A673 (cell line): ENCODE measurements around the gene SERPINB10.

ENCODE experiments used
- EZH2 ChIP-seq: fragments of 200-600 bp; sonication (generic); IDR thresholded peaks from 2 replicates; pipeline ENCODE4 v1.6.1; 2017; ENCODE audit warnings: borderline replicate concordance, low read depth, mild to moderate bottlenecking, mixed read lengths, antibody characterized with exemption, low read length; ENCODE audit not compliant: poor library complexity, severe bottlenecking
- TF ChIP-seq, protein P1 (sequence below): fragments of 300-800, 200-600 bp; sonication (generic); conservative IDR thresholded peaks from 2 replicates; pipeline ENCODE4 v1.5.1; 2017; ENCODE audit warnings: low read depth, mild to moderate bottlenecking, antibody characterized with exemption, low read length, moderate library complexity, mixed read lengths

DNA sequence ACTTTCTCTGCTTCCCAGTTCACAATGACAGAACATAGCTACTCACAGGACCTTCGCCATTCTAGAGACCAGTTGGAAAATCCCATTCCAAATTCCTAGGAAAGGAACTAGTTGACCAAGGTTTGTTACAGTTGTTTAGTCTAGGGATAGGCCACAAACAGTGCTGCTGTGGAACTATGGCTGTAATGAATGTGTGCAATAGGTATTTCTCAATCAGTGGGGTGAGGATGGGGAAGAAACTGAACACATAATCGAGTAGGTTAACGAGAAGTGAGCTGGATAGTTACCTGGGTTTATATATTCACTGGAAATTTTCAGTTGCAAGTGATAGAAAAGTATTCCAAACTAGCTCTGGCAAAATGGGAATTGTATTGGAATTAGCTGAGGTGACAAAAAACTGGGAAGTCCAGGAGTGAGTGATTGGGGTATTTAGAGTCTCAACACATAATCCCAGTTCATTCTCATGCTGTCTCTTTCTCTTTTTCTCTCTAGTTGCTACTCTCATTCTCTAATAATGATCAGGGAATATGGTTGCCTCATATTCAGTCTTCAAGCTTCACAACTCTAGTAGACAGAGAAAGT is 23.1 kb downstream of the SERPINB10 start:
- TF ChIP-seq, protein P1, sequence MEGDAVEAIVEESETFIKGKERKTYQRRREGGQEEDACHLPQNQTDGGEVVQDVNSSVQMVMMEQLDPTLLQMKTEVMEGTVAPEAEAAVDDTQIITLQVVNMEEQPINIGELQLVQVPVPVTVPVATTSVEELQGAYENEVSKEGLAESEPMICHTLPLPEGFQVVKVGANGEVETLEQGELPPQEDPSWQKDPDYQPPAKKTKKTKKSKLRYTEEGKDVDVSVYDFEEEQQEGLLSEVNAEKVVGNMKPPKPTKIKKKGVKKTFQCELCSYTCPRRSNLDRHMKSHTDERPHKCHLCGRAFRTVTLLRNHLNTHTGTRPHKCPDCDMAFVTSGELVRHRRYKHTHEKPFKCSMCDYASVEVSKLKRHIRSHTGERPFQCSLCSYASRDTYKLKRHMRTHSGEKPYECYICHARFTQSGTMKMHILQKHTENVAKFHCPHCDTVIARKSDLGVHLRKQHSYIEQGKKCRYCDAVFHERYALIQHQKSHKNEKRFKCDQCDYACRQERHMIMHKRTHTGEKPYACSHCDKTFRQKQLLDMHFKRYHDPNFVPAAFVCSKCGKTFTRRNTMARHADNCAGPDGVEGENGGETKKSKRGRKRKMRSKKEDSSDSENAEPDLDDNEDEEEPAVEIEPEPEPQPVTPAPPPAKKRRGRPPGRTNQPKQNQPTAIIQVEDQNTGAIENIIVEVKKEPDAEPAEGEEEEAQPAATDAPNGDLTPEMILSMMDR, result no peak
- no peak for TF ChIP-seq EZH2
